Activated CD4-positive, CD25-positive, alpha-beta regulatory T cell treated with anti-CD3 and anti-CD28 coated beads, Interleukin-2, amount 50 U/mL, for 72 hours (primary cell): ENCODE data around the gene WNT7A.
"Not testable (repeated sequence)": the region's sequence is repeated elsewhere in the genome, so short reads cannot be mapped to it uniquely, and the experiment has no call there.

Experiments used
- DNase-seq: peaks from one replicate; pipeline ENCODE4 v3.0.0; 2021

The WNT7A gene

GRCh38 chr3:13865106-13865505 lies 14.8 kb downstream of the WNT7A start:
- DNase-seq = no peak

GRCh38 chr3:13863965-13864595 lies 15.8 kb downstream of the WNT7A start:
- no peak for DNase-seq

- DNase-seq = no peak
These were observed 16.4 kb downstream of the WNT7A start for GRCh38 chr3:13863382-13863952.

- DNase-seq = no peak
These were observed 18.4 kb downstream of the WNT7A start for GRCh38 chr3:13861461-13861860.

- no peak for DNase-seq
These were observed 19.9 kb downstream of the WNT7A start for GRCh38 chr3:13860001-13860400.

GRCh38 chr3:13858768-13859520 lies 20.9 kb downstream of the WNT7A start:
- DNase-seq = no peak

GRCh38 chr3:13857702-13858380 lies 22.0 kb downstream of the WNT7A start:
- no peak for DNase-seq

GRCh38 chr3:13856628-13857027 lies 23.2 kb downstream of the WNT7A start:
- not testable (repeated sequence) for DNase-seq

GRCh38 chr3:13856006-13856405 lies 23.9 kb downstream of the WNT7A start:
- DNase-seq = no peak

GRCh38 chr3:13854492-13854891 lies 25.4 kb downstream of the WNT7A start:
- no peak for DNase-seq

GRCh38 chr3:13853978-13854296 lies 25.9 kb downstream of the WNT7A start:
- no peak for DNase-seq

- no peak for DNase-seq
These were observed 26.5 kb downstream of the WNT7A start for GRCh38 chr3:13853256-13853977.

GRCh38 chr3:13852638-13853009 lies 27.2 kb downstream of the WNT7A start:
- DNase-seq = no peak

GRCh38 chr3:13851997-13852637 lies 27.8 kb downstream of the WNT7A start:
- DNase-seq = no peak

GRCh38 chr3:13851091-13851849 lies 28.6 kb downstream of the WNT7A start:
- DNase-seq = no peak

GRCh38 chr3:13850161-13850945 lies 29.5 kb downstream of the WNT7A start:
- no peak for DNase-seq

- no peak for DNase-seq
These were observed 30.9 kb downstream of the WNT7A start for GRCh38 chr3:13849018-13849417.

GRCh38 chr3:13846716-13847570 lies 32.9 kb downstream of the WNT7A start:
- DNase-seq = no peak

- no peak for DNase-seq
These were observed 33.6 kb downstream of the WNT7A start for GRCh38 chr3:13846238-13846637.

- DNase-seq = no peak
These were observed 34.1 kb downstream of the WNT7A start for GRCh38 chr3:13845806-13846205.
